SKM-1 treated with dmso at 0.1 percent for 144 hours (cell line): Measurements from ENCODE around the gene MTR.
A peak's percentile ranks its signal among the peaks of the same experiment; 100 is the strongest.
"Not testable (repeated sequence)": the region's sequence is repeated elsewhere in the genome, so short reads cannot be mapped to it uniquely, and the experiment has no call there.

Experiments used
- DNase-seq: peaks from one replicate; lab custom pipeline; 2025; ENCODE audit not compliant: unreplicated experiment; lab: John Stamatoyannopoulos, UW

The MTR gene

GRCh38 chr1:236895665-236896387 is 100.7 kb downstream of the MTR start:
- no peak for DNase-seq

GRCh38 chr1:236896716-236897115 is 101.6 kb downstream of the MTR start:
- DNase-seq = no peak

- peak; percentile 13 for DNase-seq
Observed at GRCh38 chr1:236904892-236905741, 110.0 kb downstream of the MTR start.

DNA sequence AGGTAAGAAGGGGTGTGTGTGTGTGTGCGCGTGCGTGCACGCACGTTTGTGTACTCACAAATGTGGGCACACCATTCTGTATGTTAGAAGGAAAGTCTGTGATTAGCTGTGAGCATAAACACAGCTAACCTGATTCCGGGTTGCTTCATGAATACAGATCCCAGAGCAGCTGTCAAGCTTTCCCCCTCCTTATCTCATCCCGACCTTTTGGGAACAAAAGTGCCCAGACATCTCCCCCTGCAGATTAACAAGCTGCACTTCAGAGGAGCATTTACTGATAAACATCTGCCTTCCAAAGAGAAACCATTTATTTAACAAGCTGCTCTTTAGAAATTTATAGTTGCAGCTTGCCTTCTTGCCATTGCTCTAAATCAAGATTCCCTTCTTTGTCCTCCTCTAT is 112.1 kb downstream of the MTR start:
- no peak for DNase-seq

DNA sequence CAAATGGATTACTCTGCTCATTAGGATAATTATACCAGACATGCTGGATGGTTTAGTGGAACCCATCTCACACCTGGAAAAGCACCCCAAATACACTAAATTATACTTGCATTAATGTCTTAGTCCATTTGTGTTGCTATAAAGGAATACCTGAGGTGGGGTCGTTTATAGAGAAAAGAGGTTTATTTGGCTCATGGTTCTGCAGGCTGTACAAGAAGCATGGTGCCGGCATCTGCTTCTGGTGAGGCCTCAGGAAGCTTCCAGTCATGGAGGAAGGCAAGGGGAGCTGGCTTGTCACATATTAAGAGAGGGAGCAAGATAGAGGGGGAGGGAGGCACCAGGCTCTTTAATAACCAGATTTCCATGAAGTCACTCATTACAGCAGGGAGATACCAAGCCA is 113.6 kb downstream of the MTR start:
- DNase-seq = no peak

- DNase-seq = not testable (repeated sequence)
Observed at GRCh38 chr1:236911047-236911446, 116.0 kb downstream of the MTR start.

DNA sequence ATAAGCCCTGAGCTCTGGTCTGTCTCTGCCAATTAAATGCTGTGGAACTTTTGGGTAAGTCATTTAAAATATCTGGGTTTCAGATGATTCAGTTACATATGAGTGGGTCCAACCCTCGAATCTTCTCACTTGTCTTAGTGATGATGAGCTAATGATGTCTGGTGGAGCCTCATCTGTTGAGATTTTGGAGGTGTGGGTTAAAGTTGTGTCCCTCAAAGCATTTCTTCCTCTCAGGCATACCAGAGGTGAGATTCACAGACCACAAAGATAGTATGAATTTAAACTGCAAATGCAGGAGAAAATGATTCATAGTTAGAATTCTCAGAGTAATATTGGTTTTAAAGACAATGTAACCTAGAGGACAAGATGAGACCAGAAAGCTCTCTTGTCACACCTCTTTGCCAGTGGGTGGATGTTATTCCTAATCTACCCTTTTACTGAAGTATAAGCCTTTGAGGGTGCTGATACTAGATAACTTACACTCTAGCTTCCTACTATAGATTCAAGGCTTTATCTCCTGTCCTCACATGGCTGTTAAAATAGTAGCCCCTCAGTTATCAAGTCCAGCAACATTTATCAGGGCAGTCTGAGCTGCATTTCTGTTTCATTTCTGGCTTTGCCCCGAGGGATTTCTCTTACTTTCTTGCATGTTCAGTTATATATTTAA is 118.4 kb downstream of the MTR start:
- DNase-seq = no peak

DNA sequence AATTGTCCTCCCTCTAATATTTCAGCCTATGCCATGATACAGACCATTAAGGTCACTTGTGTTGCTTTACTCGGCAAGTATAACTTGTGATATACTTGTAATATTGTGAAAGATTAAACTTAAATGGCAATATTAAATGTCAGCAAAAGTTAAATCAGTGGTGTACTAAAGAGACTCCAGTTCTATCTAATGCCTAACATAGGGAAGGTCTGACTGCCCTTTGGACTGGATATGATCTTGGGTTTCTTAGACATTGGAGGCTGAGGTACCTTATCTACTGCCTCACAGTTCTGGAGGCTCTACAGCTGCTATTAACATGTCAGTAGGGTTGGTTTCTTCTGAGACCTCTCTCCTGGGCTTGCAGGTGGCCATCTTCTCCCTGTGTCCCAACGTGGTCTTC is 119.3 kb downstream of the MTR start:
- DNase-seq = no peak

- no peak for DNase-seq
Observed at GRCh38 chr1:236916131-236916800, 121.2 kb downstream of the MTR start.

DNA sequence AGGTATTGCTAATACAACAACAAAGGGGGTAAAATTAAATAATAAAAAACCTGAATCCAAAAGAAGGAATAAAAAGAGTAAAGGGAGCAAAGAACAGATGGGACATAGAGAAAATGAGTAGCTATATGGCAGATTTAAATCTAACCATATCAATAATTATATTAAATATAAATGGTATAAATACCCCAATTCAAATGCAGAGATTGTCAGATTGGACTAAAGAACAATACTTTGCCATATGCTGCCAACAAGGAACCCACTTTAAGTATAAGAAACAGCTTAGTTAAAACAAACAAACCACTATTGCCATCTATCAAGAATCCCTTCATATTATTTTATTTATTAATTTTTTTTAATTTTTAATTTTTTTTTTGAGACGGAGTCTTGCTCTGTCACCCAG is 122.4 kb downstream of the MTR start:
- DNase-seq = no peak

DNA sequence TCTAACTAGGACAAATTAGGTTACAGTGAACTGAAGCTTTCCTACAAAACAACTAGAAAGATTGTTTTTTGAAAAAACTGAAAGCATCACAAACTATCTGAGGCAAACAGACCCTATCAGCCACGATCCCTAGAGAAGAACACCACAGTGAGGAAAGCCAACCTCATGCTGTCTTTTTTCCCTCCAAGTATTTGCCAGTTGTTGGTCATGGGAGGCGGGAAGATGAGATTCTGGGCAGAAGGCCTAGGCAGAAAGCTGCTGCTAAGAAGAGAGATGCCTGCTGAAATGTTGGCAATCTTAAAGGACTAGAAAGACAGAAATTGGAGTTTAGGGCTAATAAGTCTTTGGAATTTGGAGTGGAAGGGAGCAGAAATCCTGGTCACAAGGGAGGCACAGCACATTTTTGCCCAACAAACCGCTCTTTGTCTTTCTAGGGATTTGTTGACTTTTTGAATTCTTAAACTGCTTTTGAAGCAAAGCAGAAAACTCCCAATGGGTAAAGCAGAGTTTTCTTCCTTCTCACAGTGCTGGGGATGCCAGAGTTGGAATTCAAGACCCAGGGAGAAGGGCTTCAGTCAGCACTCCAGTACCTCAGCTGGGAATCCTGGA is 125.3 kb downstream of the MTR start:
- DNase-seq = no peak

DNA sequence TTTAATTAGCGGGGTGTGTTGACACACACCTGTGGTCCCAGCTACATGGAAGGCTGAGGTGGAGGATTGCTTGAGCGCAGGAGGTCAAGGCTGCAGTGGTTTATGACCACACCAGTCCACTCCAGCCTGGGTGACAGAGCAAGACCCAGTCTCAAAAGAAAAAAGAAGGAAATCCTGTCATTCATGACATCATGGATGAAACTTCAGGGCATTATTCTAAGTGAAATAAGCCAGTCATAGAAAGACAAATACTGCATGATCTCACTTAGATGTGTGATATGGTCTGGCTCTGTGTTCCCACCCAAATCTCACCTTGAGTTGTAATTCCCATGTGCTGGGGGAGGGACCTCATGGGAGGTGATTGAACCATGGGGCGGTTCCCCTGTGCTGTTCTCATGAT is 126.5 kb downstream of the MTR start:
- DNase-seq = no peak

DNA sequence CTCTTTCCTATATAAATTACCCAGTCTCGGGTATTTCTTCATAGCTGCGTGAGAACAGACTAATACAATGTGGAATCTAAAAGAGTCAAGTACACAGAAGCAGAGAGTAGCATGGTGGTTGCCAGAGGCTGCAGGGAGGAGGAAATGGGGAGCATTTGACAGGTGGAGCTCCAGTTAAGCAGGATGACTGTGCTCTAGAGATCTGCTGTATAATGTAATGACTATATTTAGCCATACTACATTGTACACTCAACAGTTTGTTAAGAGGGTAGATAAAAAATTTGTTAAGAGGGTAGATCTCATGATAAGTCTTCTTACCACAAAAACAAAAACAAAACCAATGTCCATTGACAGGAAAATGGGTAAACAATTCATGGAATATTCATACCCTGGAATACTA is 127.1 kb downstream of the MTR start:
- DNase-seq = no peak

GRCh38 chr1:236925386-236925785 is 130.3 kb downstream of the MTR start:
- DNase-seq = no peak

DNA sequence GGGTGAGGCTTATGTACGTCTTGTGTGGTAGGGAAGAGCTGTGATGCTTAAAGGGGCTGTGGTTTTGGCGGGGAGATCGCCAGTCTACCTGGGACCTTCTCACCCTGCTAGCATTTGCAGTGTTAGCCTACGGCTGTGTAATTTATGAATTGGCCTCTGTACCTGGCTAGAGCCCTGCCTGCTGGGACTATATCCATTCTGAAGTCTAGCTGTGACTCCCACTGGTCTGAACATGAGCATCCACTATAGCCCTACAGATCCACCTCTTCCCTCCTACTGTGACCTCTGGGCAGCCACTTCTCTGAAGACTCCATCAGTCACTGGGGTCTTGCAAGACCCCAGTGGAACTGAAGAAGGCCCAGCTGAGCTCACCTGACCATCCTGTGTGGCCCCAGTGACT is 135.4 kb downstream of the MTR start:
- no peak for DNase-seq

- no peak for DNase-seq
Observed at GRCh38 chr1:236938760-236939159, 143.7 kb downstream of the MTR start.

- DNase-seq = no peak
Observed at GRCh38 chr1:236942431-236942830, 147.3 kb downstream of the MTR start.

GRCh38 chr1:236944556-236944955 is 149.5 kb downstream of the MTR start:
- no peak for DNase-seq

DNA sequence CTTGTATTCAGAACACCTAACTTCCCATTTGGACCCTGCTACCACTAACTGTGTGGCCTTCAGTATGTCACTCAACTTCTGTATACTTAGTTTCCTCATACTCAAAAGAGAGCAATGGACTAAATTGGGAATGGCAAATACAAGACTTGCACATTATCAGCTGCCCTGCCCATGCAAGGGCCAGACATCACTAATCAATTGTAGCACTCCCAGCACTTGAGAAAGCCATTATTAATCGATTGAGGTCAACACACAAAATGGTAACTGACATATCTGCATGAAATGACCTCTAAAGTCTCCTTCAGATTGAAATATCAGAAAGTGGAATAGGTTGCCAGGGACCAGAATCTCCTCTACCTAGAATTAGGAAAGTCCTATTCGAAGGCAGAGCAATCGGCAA is 149.9 kb downstream of the MTR start:
- no peak for DNase-seq

GRCh38 chr1:236947794-236948193 is 152.7 kb downstream of the MTR start:
- DNase-seq = no peak

GRCh38 chr1:236948381-236948780 is 153.3 kb downstream of the MTR start:
- DNase-seq = no peak
